ENCODE measurements around the gene RPS6KA5. TPM values are rescaled to one million over a fixed set of nuclear protein-coding genes. Genes with fewer than 3 reads are reported as not detected.

Gene RPS6KA5
- total RNA-seq, 4 donors from 2014 or later: 5.8 to 18.4 (median 9.8) TPM

GRCh38 chr14:90797919-90798318 lies 262.5 kb downstream of the RPS6KA5 start:
- Histone ChIP-seq H3K4me3 (no peak overlapping the region), H3K9me3 (no peaks in the 10 kb centered on the region), H3K27me3 (no peaks in the 10 kb centered on the region), H3K36me3 (no peaks in the 10 kb centered on the region), H3K27ac (peak overlapping the region in 1 of 4 donors; percentile 5), H3K4me1 (peaks cover 0 to 3% of the 10 kb centered on the region in 2 donors)
- in situ Hi-C loops (cut with MboI; ENCODE audit: low sequenced_read_pairs in 4 of 4) (no loop called here), intact Hi-C loops (cut with DNase I; ENCODE audit: low total_unique reads) (no loop called here)
- DNase-seq (no peak), ATAC-seq (no peak)
- no peak for TF ChIP-seq CTCF (IDR thresholded peaks at IDR 0.05 in 4 of 5, conservative IDR thresholded peaks at IDR 0.05 in 1 of 5)
- no peak for TF ChIP-seq POLR2A (IDR thresholded peaks at IDR 0.05)

Other genes starting within 250 kb of the RPS6KA5 start
- 10 to 100 TPM; 35.0 to 78.7 (median 36.8) TPM for gene TTC7B, start 244.2 kb downstream of the RPS6KA5 start, total RNA-seq
- 10 to 100 TPM; 29.3 to 93.7 (median 67.8) TPM for gene DGLUCY, start 53.4 kb upstream of the RPS6KA5 start, total RNA-seq
- under 1 TPM in 1 of 4 donors, not detected in 3; 0.07 TPM for gene GPR68, start 184.1 kb upstream of the RPS6KA5 start, total RNA-seq

Measured in gastrocnemius medialis (tissue), 4 donors.